Ascending aorta (tissue), 2 donors: ENCODE measurements around the gene FRMPD4. TPM values are rescaled to one million over a fixed set of nuclear protein-coding genes. Genes with fewer than 3 reads are reported as not detected.

Source experiments
- DNase-seq, 2 donors: peaks; one replicate each; pipeline ENCODE4 v3.0.0-alpha.2; 2019; ENCODE audit warnings: low spot score in 2 of 2
- H3K27ac ChIP-seq, 2 donors: fragments of 200-600 bp; sonication (generic); one replicate each; pipeline ENCODE4 v1.5.1; 2016 to 2017; ENCODE audit warnings: mild to moderate bottlenecking in 1 of 2
- H3K27me3 ChIP-seq: fragments of 200-600 bp; sonication (generic); one replicate; pipeline ENCODE4 v1.5.1; 2017
- H3K36me3 ChIP-seq, 2 donors: fragments of 200-600 bp; sonication (generic); one replicate each; pipeline ENCODE4 v1.5.1; 2016
- H3K4me1 ChIP-seq, 2 donors: fragments of 200-600 bp; sonication (generic); one replicate each; pipeline ENCODE4 v1.5.1; 2016 to 2017; ENCODE audit warnings: mild to moderate bottlenecking in 1 of 2
- H3K4me3 ChIP-seq, 2 donors: fragments of 200-600 bp; sonication (generic); one replicate each; pipeline ENCODE4 v1.5.1; 2016 to 2017; ENCODE audit warnings: mild to moderate bottlenecking in 1 of 2
- H3K9me3 ChIP-seq, 2 donors: fragments of 200-600 bp; sonication (generic); one replicate each; pipeline ENCODE4 v1.5.1; 2016
- CTCF ChIP-seq, 3 experiments: fragments of 200-600 bp in 2 of 3; fragments of 450-650 bp in 1 of 3; sonication (generic) in 2 of 3; IDR thresholded peaks; one replicate each; pipeline ENCODE4 v1.5.1; 2016 to 2019; ENCODE audit warnings: antibody characterized with exemption in 3 of 3, mild to moderate bottlenecking in 1 of 3, moderate library complexity in 1 of 3
- intact Hi-C: fragments of 100-400 bp; cut with DNase I; formaldehyde crosslinking; loops from one replicate; pipeline ENCODE4 v1.15.1; 2023
- total RNA-seq: library from RNA; depleted of rRNA; stranded (reverse); fragments of >200 nt; gene quantifications from one replicate; pipeline ENCODE4 v1.1.0, GENCODE V29; 2016

The FRMPD4 gene
- total RNA-seq, 1 donor from 2014 or later: not detected

DNA sequence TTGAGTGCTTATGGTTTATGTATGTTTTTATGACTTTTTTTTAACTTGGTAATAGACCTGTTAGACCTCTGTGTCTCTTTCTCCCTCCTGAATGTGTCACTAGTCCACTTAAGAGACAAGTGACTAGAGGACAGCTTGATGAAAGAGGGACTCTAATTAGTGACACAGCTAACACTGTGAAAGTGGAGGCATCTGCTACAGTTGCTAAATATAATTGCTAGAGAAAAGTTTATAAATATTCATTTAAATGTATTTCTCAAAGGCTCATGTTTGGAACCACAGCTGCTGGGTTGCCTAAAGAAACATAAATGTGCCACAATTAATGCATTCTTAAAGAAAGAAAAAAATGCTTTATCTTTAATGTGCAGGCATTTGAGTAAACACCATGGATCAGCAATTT, 176.4 kb downstream of the FRMPD4 start:
- H3K36me3 ChIP-seq: no peaks in the 10 kb centered on the region
- no peak for DNase-seq
- intact Hi-C loops: no loop called here
- H3K4me3 ChIP-seq: no peak overlapping the region
- H3K27ac ChIP-seq: no peak overlapping the region
- H3K4me1 ChIP-seq: no peaks in the 10 kb centered on the region
- H3K27me3 ChIP-seq: no peaks in the 10 kb centered on the region
- H3K9me3 ChIP-seq: no peaks in the 10 kb centered on the region
- TF ChIP-seq CTCF (IDR thresholded peaks at IDR 0.05): no peak

GRCh38 chrX:12315526-12315925, 177.3 kb downstream of the FRMPD4 start:
- no peak for DNase-seq
- Histone ChIP-seq H3K36me3 (no peaks in the 10 kb centered on the region), H3K27me3 (no peaks in the 10 kb centered on the region), H3K4me1 (no peaks in the 10 kb centered on the region), H3K27ac (no peak overlapping the region), H3K9me3 (no peaks in the 10 kb centered on the region), H3K4me3 (no peak overlapping the region)
- no peak for TF ChIP-seq CTCF (IDR thresholded peaks at IDR 0.05)
- intact Hi-C loops: no loop called here

GRCh38 chrX:12319003-12319519, 180.8 kb downstream of the FRMPD4 start:
- Histone ChIP-seq H3K36me3 (no peaks in the 10 kb centered on the region), H3K9me3 (no peaks in the 10 kb centered on the region), H3K27ac (no peak overlapping the region), H3K4me3 (no peak overlapping the region), H3K4me1 (no peaks in the 10 kb centered on the region), H3K27me3 (no peaks in the 10 kb centered on the region)
- TF ChIP-seq CTCF (IDR thresholded peaks at IDR 0.05): no peak
- DNase-seq: no peak
- intact Hi-C loops: no loop called here

- TF ChIP-seq CTCF (IDR thresholded peaks at IDR 0.05): no peak
- Histone ChIP-seq H3K27me3 (no peaks in the 10 kb centered on the region), H3K4me1 (no peaks in the 10 kb centered on the region), H3K9me3 (no peaks in the 10 kb centered on the region), H3K27ac (no peak overlapping the region), H3K4me3 (no peak overlapping the region), H3K36me3 (no peaks in the 10 kb centered on the region)
- DNase-seq: no peak
- intact Hi-C loops: no loop called here
These were observed 181.7 kb downstream of the FRMPD4 start for GRCh38 chrX:12319992-12320391.

DNA sequence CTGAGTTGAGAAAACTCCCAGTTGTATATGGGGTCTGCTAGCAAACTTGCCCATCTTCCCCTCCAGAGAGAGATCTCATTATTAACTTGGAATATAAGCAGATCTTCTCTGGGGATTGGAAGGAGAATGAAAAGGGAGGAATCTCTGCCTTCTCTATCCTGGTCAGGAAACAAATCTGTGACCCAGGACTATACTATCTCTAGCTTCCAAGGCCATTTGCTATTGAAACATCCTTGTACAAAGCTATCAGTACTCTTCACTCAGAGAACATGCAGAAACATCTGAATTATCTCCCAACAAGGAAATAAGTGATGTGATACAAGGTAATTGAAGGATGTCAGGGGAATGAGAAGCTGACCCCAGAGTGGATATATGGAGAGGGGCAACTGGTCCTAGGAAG, 183.8 kb downstream of the FRMPD4 start:
- no peak overlapping the region for H3K27ac ChIP-seq
- H3K9me3 ChIP-seq: no peaks in the 10 kb centered on the region
- no peak for DNase-seq
- no peaks in the 10 kb centered on the region for H3K36me3 ChIP-seq
- no peaks in the 10 kb centered on the region for H3K27me3 ChIP-seq
- H3K4me1 ChIP-seq: no peaks in the 10 kb centered on the region
- no peak for TF ChIP-seq CTCF (IDR thresholded peaks at IDR 0.05)
- H3K4me3 ChIP-seq: no peak overlapping the region
- intact Hi-C loops: no loop called here

- DNase-seq: no peak
- Histone ChIP-seq H3K27ac (no peak overlapping the region), H3K36me3 (no peaks in the 10 kb centered on the region), H3K4me1 (no peaks in the 10 kb centered on the region), H3K4me3 (no peak overlapping the region), H3K9me3 (no peaks in the 10 kb centered on the region), H3K27me3 (no peaks in the 10 kb centered on the region)
- intact Hi-C loops: no loop called here
- no peak for TF ChIP-seq CTCF (IDR thresholded peaks at IDR 0.05)
These were observed 186.9 kb downstream of the FRMPD4 start for GRCh38 chrX:12325171-12325570.
